GM12801 (cell line): Measurements from ENCODE around the gene CCDC71.

Experiments used
- CTCF ChIP-seq: IDR thresholded peaks from one replicate; pipeline ENCODE4 v1.5.1; 2011; ENCODE audit warnings: control low read depth; ENCODE audit not compliant: insufficient read length; ENCODE audit errors: extremely low read depth

CCDC71 gene

GRCh38 chr3:49165771-49166751 lies at the start of gene CCDC71:
TSS of gene CCDC71 (minus strand) at chr3:49166331. CDS start at chr3:49164208, 2,123 bp downstream.
- no peak for TF ChIP-seq CTCF

- TF ChIP-seq CTCF: no peak
Observed at GRCh38 chr3:49213998-49214397, 47.9 kb upstream of the CCDC71 start.

GRCh38 chr3:49213541-49213943 lies 47.4 kb upstream of the CCDC71 start:
- TF ChIP-seq CTCF: no peak

- no peak for TF ChIP-seq CTCF
Observed at GRCh38 chr3:49199900-49200281, 33.8 kb upstream of the CCDC71 start.

GRCh38 chr3:49199239-49199899 lies 33.2 kb upstream of the CCDC71 start:
- TF ChIP-seq CTCF: no peak

- TF ChIP-seq CTCF: no peak
Observed at GRCh38 chr3:49198611-49199230, 32.6 kb upstream of the CCDC71 start.

GRCh38 chr3:49198161-49198560 lies 32.0 kb upstream of the CCDC71 start:
- TF ChIP-seq CTCF: no peak
